HG03378 (cell line): ENCODE measurements around the gene LPP.
"Not testable (repeated sequence)": the region's sequence is repeated elsewhere in the genome, so short reads cannot be mapped to it uniquely, and the experiment has no call there.

Experiments used
- ATAC-seq: cut with Tn5 transposase; IDR thresholded peaks from one replicate; pipeline ENCODE4 v1.9.1; 2021; ENCODE audit warnings: mild to moderate bottlenecking, moderate library complexity; ENCODE audit not compliant: unreplicated experiment

LPP gene

GRCh38 chr3:188421836-188422540 lies 268.0 kb downstream of the LPP start:
- ATAC-seq, result peak; percentile 99

- not testable (repeated sequence) for ATAC-seq
Observed at GRCh38 chr3:188427981-188428380, 274.0 kb downstream of the LPP start.

- no peak for ATAC-seq
Observed at GRCh38 chr3:188431040-188431439, 277.1 kb downstream of the LPP start.

GRCh38 chr3:188431553-188431952 lies 277.6 kb downstream of the LPP start:
- no peak for ATAC-seq

GRCh38 chr3:188432802-188433520 lies 279.0 kb downstream of the LPP start:
- ATAC-seq, result no peak

GRCh38 chr3:188433521-188434150 lies 279.7 kb downstream of the LPP start:
- no peak for ATAC-seq

GRCh38 chr3:188434594-188434993 lies 280.6 kb downstream of the LPP start:
- no peak for ATAC-seq

- ATAC-seq, result no peak
Observed at GRCh38 chr3:188435266-188435665, 281.3 kb downstream of the LPP start.

GRCh38 chr3:188437926-188438325 lies 284.0 kb downstream of the LPP start:
- no peak for ATAC-seq

GRCh38 chr3:188439080-188439479 lies 285.1 kb downstream of the LPP start:
- peak; percentile 89 for ATAC-seq

- no peak for ATAC-seq
Observed at GRCh38 chr3:188440340-188440972, 286.5 kb downstream of the LPP start.

GRCh38 chr3:188442430-188442829 lies 288.5 kb downstream of the LPP start:
- no peak for ATAC-seq

GRCh38 chr3:188445175-188445574 lies 291.2 kb downstream of the LPP start:
- not testable (repeated sequence) for ATAC-seq

- peak; percentile 65 for ATAC-seq
Observed at GRCh38 chr3:188446014-188446413, 292.1 kb downstream of the LPP start.

- peak; percentile 33 for ATAC-seq
Observed at GRCh38 chr3:188446766-188447165, 292.8 kb downstream of the LPP start.

- ATAC-seq, result no peak
Observed at GRCh38 chr3:188448813-188449212, 294.9 kb downstream of the LPP start.

- ATAC-seq, result no peak
Observed at GRCh38 chr3:188449421-188449820, 295.5 kb downstream of the LPP start.

GRCh38 chr3:188452158-188452772 lies 298.3 kb downstream of the LPP start:
- no peak for ATAC-seq

GRCh38 chr3:188453431-188454384 lies 299.8 kb downstream of the LPP start:
- ATAC-seq, result no peak

GRCh38 chr3:188455748-188456147 lies 301.8 kb downstream of the LPP start:
- ATAC-seq, result no peak
